ENCODE measurements around the gene ZNF527. TPM values are rescaled to one million over a fixed set of nuclear protein-coding genes. Genes with fewer than 3 reads are reported as not detected.

ZNF527 gene
- total RNA-seq: 1 to 10 TPM; 4.5 to 8.8 (median 5.5) TPM

GRCh38 chr19:37370880-37371661 lies at the start of gene ZNF527:
Gene ZNF527, plus strand, starts transcription at chr19:37371099. Its CDS starts 3,100 bp downstream, at chr19:37374199.
- DNase-seq (ENCODE audit: extremely low spot score): peak; percentile 99
- WGBS: 3% methylated on average over 7 of the region's 58 CpGs
- Histone ChIP-seq H3K36me3 (peaks cover 15 to 26% (median 24%) of the 10 kb centered on the region in 4 donors), H3K9me3 (peaks cover 0 to 12% (median 7%) of the 10 kb centered on the region in 4 donors), H3K27ac (replicated peaks in 1 of 4) (peak within 1 kb of the TSS; percentile 82 to 90 (median 88)), H3K4me1 (peaks cover 13 to 19% (median 17%) of the 10 kb centered on the region in 4 donors), H3K27me3 (no peaks in the 10 kb centered on the region), H3K4me3 (peak within 1 kb of the TSS; percentile 69 to 82 (median 72))
- intact Hi-C loops (cut with DNase I): loop anchor here (5.0 to 10.0 kb wide), 3 partner anchors 96 to 396 kb away; partner anchors contain the start of genes ZNF569, ZNF570 and ZNF585A
- TF ChIP-seq POLR2A (IDR thresholded peaks at IDR 0.05; ENCODE audit: low read depth) (peak; percentile 59), CTCF (IDR thresholded peaks at IDR 0.05) (peak in 1 of 3 experiments; percentile 7), POLR2AphosphoS5 (IDR thresholded peaks at IDR 0.05) (peak; percentile 98 to 99), EP300 (IDR thresholded peaks at IDR 0.05) (no peak)

GRCh38 chr19:37329686-37330085 lies 41.2 kb upstream of the ZNF527 start:
- Histone ChIP-seq H3K4me1 (peaks cover 7 to 11% (median 9%) of the 10 kb centered on the region in 4 donors), H3K27me3 (no peaks in the 10 kb centered on the region), H3K4me3 (no peak overlapping the region), H3K27ac (replicated peaks in 1 of 4) (no peak overlapping the region), H3K9me3 (no peaks in the 10 kb centered on the region), H3K36me3 (peaks cover 43 to 55% (median 53%) of the 10 kb centered on the region in 4 donors)
- 56% methylated on average over 1 of the region's 1 CpG for WGBS
- DNase-seq (ENCODE audit: extremely low spot score): no peak
- intact Hi-C loops (cut with DNase I): loop anchor here (10.0 kb wide), 1 partner anchor 175 kb away; the partner anchor contains the start of gene ZNF793
- no peak for TF ChIP-seq CTCF (IDR thresholded peaks at IDR 0.05)

GRCh38 chr19:37332839-37333238 lies 38.1 kb upstream of the ZNF527 start:
- Histone ChIP-seq H3K9me3 (no peaks in the 10 kb centered on the region), H3K36me3 (peaks cover 20 to 30% (median 22%) of the 10 kb centered on the region in 4 donors), H3K27ac (replicated peaks in 1 of 4) (no peak overlapping the region), H3K4me3 (no peak overlapping the region), H3K27me3 (no peaks in the 10 kb centered on the region), H3K4me1 (peaks cover 19 to 38% (median 28%) of the 10 kb centered on the region in 4 donors)
- DNase-seq (ENCODE audit: extremely low spot score): no peak
- no peak for TF ChIP-seq EP300 (IDR thresholded peaks at IDR 0.05)
- no peak for TF ChIP-seq POLR2AphosphoS5 (IDR thresholded peaks at IDR 0.05)
- no peak for TF ChIP-seq POLR2A (IDR thresholded peaks at IDR 0.05; ENCODE audit: low read depth)
- intact Hi-C loops (cut with DNase I): loop anchor here (10.0 kb wide), 1 partner anchor 172 kb away; the partner anchor contains the start of gene ZNF793

GRCh38 chr19:37333457-37333856 lies 37.4 kb upstream of the ZNF527 start:
- WGBS: 35% methylated on average over 1 of the region's 1 CpG
- no peak for DNase-seq (ENCODE audit: extremely low spot score)
- TF ChIP-seq POLR2AphosphoS5 (IDR thresholded peaks at IDR 0.05): no peak
- TF ChIP-seq POLR2A (IDR thresholded peaks at IDR 0.05; ENCODE audit: low read depth): no peak
- no peak for TF ChIP-seq CTCF (IDR thresholded peaks at IDR 0.05)
- no peak for TF ChIP-seq EP300 (IDR thresholded peaks at IDR 0.05)
- Histone ChIP-seq H3K36me3 (peaks cover 15 to 23% (median 18%) of the 10 kb centered on the region in 4 donors), H3K4me3 (peak overlapping the region in 1 of 4 donors; percentile 80), H3K27ac (replicated peaks in 1 of 4) (peak overlapping the region in 2 of 4 donors; percentile 87 to 90), H3K27me3 (no peaks in the 10 kb centered on the region), H3K9me3 (no peaks in the 10 kb centered on the region), H3K4me1 (peaks cover 19 to 44% (median 31%) of the 10 kb centered on the region in 4 donors)
- intact Hi-C loops (cut with DNase I): loop anchor here (10.0 kb wide), 1 partner anchor 171 kb away; the partner anchor contains the start of gene ZNF793
